Gastrocnemius medialis (tissue), 4 donors: Measurements from ENCODE around the gene GSTA5.
"Not testable (repeated sequence)": the region's sequence is repeated elsewhere in the genome, so short reads cannot be mapped to it uniquely, and the experiment has no call there.

Experiments used
- POLR2A ChIP-seq, 2 donors: fragments of 450-650 bp; IDR thresholded peaks; one replicate each; pipeline ENCODE4 v1.6.1; 2017; ENCODE audit warnings: antibody characterized with exemption in 2 of 2, mild to moderate bottlenecking in 2 of 2, moderate library complexity in 2 of 2
- TF ChIP-seq, protein P1 (sequence below), 5 experiments: fragments of 450-650 bp in 3 of 5; fragments of 200-600 bp in 2 of 5; sonication (generic) in 2 of 5; IDR thresholded peaks in 4 of 5; conservative IDR thresholded peaks in 1 of 5; 1 replicate in 4 of 5; 2 replicates in 1 of 5; pipeline ENCODE4 v1.5.1; 2016 to 2019; ENCODE audit warnings: antibody characterized with exemption in 5 of 5, mild to moderate bottlenecking in 3 of 5, moderate library complexity in 3 of 5

DNA sequence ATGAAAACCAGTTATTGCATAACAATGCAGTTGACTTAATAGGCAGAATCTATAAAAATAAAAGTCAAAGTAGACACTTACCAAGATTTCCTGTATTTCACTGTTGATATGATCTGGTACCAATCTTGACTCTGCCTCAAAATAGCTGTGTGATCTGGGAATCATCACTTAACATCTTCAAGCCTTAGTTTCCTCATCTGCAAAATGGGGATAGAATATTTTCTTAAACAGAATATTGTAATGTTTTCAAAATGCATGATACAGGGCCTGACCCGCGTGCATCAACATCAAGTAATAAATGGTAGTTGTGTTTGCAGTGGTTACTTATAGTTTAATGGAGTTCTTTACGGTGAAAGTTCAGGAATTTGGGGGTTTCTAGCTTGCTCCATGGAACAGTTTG, 26.1 kb downstream of the GSTA5 start:
- TF ChIP-seq, protein P1, sequence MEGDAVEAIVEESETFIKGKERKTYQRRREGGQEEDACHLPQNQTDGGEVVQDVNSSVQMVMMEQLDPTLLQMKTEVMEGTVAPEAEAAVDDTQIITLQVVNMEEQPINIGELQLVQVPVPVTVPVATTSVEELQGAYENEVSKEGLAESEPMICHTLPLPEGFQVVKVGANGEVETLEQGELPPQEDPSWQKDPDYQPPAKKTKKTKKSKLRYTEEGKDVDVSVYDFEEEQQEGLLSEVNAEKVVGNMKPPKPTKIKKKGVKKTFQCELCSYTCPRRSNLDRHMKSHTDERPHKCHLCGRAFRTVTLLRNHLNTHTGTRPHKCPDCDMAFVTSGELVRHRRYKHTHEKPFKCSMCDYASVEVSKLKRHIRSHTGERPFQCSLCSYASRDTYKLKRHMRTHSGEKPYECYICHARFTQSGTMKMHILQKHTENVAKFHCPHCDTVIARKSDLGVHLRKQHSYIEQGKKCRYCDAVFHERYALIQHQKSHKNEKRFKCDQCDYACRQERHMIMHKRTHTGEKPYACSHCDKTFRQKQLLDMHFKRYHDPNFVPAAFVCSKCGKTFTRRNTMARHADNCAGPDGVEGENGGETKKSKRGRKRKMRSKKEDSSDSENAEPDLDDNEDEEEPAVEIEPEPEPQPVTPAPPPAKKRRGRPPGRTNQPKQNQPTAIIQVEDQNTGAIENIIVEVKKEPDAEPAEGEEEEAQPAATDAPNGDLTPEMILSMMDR (IDR thresholded peaks at IDR 0.05 in 4 of 5, conservative IDR thresholded peaks at IDR 0.05 in 1 of 5), result not testable (repeated sequence)
- not testable (repeated sequence) for TF ChIP-seq POLR2A (IDR thresholded peaks at IDR 0.05)
